DMS153 (cell line): ENCODE data around the gene PRPSAP1.

ENCODE experiments used
- DNase-seq: peaks from one replicate; lab custom pipeline; 2025; lab: John Stamatoyannopoulos, UW

PRPSAP1 gene

GRCh38 chr17:76353599-76354316 is at the start of gene PRPSAP1:
PRPSAP1 (minus strand) TSS chr17:76353916; CDS start chr17:76353703, 213 bp downstream.
- DNase-seq: peak; percentile 87

- DNase-seq: no peak
Measured at GRCh38 chr17:76402711-76403110, 49.0 kb upstream of the PRPSAP1 start.

- no peak for DNase-seq
Measured at GRCh38 chr17:76399175-76400172, 45.8 kb upstream of the PRPSAP1 start.

- DNase-seq: no peak
Measured at GRCh38 chr17:76398523-76399174, 44.9 kb upstream of the PRPSAP1 start.

- peak; percentile 65 for DNase-seq
Measured at GRCh38 chr17:76397687-76398522, 44.2 kb upstream of the PRPSAP1 start.

GRCh38 chr17:76397184-76397583 is 43.5 kb upstream of the PRPSAP1 start:
- DNase-seq: no peak

GRCh38 chr17:76395980-76396379 is 42.3 kb upstream of the PRPSAP1 start:
- DNase-seq: no peak

- no peak for DNase-seq
Measured at GRCh38 chr17:76394166-76394565, 40.5 kb upstream of the PRPSAP1 start.

GRCh38 chr17:76391200-76391715 is 37.5 kb upstream of the PRPSAP1 start:
- DNase-seq: no peak

GRCh38 chr17:76390003-76390421 is 36.3 kb upstream of the PRPSAP1 start:
- no peak for DNase-seq

- DNase-seq: no peak
Measured at GRCh38 chr17:76388966-76389888, 35.5 kb upstream of the PRPSAP1 start.

- no peak for DNase-seq
Measured at GRCh38 chr17:76386966-76387765, 33.5 kb upstream of the PRPSAP1 start.

GRCh38 chr17:76385892-76386786 is 32.4 kb upstream of the PRPSAP1 start:
- DNase-seq: peak; percentile 39

GRCh38 chr17:76384987-76385891 is 31.5 kb upstream of the PRPSAP1 start:
- no peak for DNase-seq

- DNase-seq: no peak
Measured at GRCh38 chr17:76384222-76384986, 30.7 kb upstream of the PRPSAP1 start, which contains the start of gene SPHK1. SPHK1 (plus strand) TSS chr17:76384609; CDS start chr17:76385645, 1,036 bp downstream.

- no peak for DNase-seq
Measured at GRCh38 chr17:76383546-76384221, 30.0 kb upstream of the PRPSAP1 start.
